Measurements from ENCODE around the gene EIF4G3. TPM values are rescaled to one million over a fixed set of nuclear protein-coding genes. Genes with fewer than 3 reads are reported as not detected.

Gene EIF4G3
- total and polyA plus RNA-seq, 10 of the 15 experiments (the other 5 are each of a cell fraction or from before 2014, with no cell fraction given): 7.4 to 45.1 (median 29.1) TPM

- H2AFZ ChIP-seq (ENCODE audit: control insufficient read depth, low read depth, low read length): no peak overlapping the region
- intact Hi-C loops (cut with micrococcal nuclease; ENCODE audit: unreplicated experiment): no loop called here
- ChIA-PET SMC1A (ENCODE audit: uncharacterized antibody, unreplicated experiment) (interaction anchor here (0.7 to 1.0 kb wide), 2 partner anchors 20 to 154 kb away, joined by 3 read pairs; no protein-coding TSS in a partner anchor), POLR2A (no interaction called here), RAD21 (ENCODE audit: unreplicated experiment) (no interaction called here), CTCF (interaction anchor here (0.6 to 2.6 kb wide), 3 partner anchors 12 to 122 kb away, joined by 3 to 10 read pairs (median 3); no protein-coding TSS in a partner anchor)
- 0 out of 2 replicates have a peak, but pooled peaks cover 2% of the 10 kb centered on the region for H3K79me2 ChIP-seq (ENCODE audit: control insufficient read depth, insufficient read depth, low read length)
- ATAC-seq: no peak
- FAIRE-seq: no peak
- no peaks in the 10 kb centered on the region for H3K27me3 ChIP-seq (replicated peaks in 1 of 2; ENCODE audit: control insufficient read depth in 2 of 2, insufficient read depth in 2 of 2, low read length in 1 of 2)
- H3K4me2 ChIP-seq (ENCODE audit: control insufficient read depth, insufficient read depth): no peak overlapping the region
- in situ Hi-C loops (cut with MboI): no loop called here
- TF ChIP-seq, protein P1, sequence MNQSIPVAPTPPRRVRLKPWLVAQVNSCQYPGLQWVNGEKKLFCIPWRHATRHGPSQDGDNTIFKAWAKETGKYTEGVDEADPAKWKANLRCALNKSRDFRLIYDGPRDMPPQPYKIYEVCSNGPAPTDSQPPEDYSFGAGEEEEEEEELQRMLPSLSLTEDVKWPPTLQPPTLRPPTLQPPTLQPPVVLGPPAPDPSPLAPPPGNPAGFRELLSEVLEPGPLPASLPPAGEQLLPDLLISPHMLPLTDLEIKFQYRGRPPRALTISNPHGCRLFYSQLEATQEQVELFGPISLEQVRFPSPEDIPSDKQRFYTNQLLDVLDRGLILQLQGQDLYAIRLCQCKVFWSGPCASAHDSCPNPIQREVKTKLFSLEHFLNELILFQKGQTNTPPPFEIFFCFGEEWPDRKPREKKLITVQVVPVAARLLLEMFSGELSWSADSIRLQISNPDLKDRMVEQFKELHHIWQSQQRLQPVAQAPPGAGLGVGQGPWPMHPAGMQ (IDR thresholded peaks at IDR 0.05; ENCODE audit: borderline replicate concordance): no peak
- no peak for TF ChIP-seq IRF4 (IDR thresholded peaks at IDR 0.05; ENCODE audit: low read depth, low read length)
- no peak for TF ChIP-seq NFYB (IDR thresholded peaks at IDR 0.05; ENCODE audit: insufficient read depth, low read depth, low read length)
- TF ChIP-seq, protein P2, sequence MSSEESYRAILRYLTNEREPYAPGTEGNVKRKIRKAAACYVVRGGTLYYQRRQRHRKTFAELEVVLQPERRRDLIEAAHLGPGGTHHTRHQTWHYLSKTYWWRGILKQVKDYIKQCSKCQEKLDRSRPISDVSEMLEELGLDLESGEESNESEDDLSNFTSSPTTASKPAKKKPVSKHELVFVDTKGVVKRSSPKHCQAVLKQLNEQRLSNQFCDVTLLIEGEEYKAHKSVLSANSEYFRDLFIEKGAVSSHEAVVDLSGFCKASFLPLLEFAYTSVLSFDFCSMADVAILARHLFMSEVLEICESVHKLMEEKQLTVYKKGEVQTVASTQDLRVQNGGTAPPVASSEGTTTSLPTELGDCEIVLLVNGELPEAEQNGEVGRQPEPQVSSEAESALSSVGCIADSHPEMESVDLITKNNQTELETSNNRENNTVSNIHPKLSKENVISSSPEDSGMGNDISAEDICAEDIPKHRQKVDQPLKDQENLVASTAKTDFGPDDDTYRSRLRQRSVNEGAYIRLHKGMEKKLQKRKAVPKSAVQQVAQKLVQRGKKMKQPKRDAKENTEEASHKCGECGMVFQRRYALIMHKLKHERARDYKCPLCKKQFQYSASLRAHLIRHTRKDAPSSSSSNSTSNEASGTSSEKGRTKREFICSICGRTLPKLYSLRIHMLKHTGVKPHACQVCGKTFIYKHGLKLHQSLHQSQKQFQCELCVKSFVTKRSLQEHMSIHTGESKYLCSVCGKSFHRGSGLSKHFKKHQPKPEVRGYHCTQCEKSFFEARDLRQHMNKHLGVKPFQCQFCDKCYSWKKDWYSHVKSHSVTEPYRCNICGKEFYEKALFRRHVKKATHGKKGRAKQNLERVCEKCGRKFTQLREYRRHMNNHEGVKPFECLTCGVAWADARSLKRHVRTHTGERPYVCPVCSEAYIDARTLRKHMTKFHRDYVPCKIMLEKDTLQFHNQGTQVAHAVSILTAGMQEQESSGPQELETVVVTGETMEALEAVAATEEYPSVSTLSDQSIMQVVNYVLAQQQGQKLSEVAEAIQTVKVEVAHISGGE (CRISPR knock-in tag; IDR thresholded peaks at IDR 0.05): no peak
- no peak for TF ChIP-seq FOXK2 (IDR thresholded peaks at IDR 0.05)
- TF ChIP-seq TCF3 (IDR thresholded peaks at IDR 0.05; ENCODE audit: borderline replicate concordance, insufficient read depth, low read depth, low read length): no peak
- no peak for TF ChIP-seq STAT3 (IDR thresholded peaks at IDR 0.05; ENCODE audit: low read depth, low read length)
- no peak for TF ChIP-seq BCL11A (IDR thresholded peaks at IDR 0.05; ENCODE audit: low read depth, low read length)
- TF ChIP-seq ZNF24 (IDR thresholded peaks at IDR 0.05): no peak
- no peak for TF ChIP-seq SMAD1 (IDR thresholded peaks at IDR 0.05; ENCODE audit: low read depth, partially characterized antibody)
- TF ChIP-seq ATF2 (IDR thresholded peaks at IDR 0.05; ENCODE audit: low read length): no peak
- no peak for TF ChIP-seq ZNF217 (IDR thresholded peaks at IDR 0.05)
- H3K9ac ChIP-seq (ENCODE audit: control insufficient read depth, insufficient read depth, low read length): no peak overlapping the region
- H4K20me1 ChIP-seq (ENCODE audit: control insufficient read depth, insufficient read depth): no peaks in the 10 kb centered on the region
- WGBS (ENCODE audit: insufficient coverage, insufficient replicate concordance, low lambda C conversion rate, missing lambda C conversion rate): 72% methylated on average over 3 of the region's 3 CpGs
- H3K27ac ChIP-seq (ENCODE audit: control insufficient read depth, insufficient read depth): no peak overlapping the region
- peaks cover 3% of the 10 kb centered on the region; the same call in 1 of the 2 replicates for H3K4me1 ChIP-seq (ENCODE audit: control insufficient read depth, insufficient read depth, low read length)
- H3K9me3 ChIP-seq (replicated peaks; ENCODE audit: control insufficient read depth, insufficient read depth, low read length): no peaks in the 10 kb centered on the region; the same call in 2 of the 3 replicates
- BruUV-seq (replicated peaks): no TSS peak
- no peak for DNase-seq (ENCODE audit: low read depth, low spot score)
- H3K4me3 ChIP-seq: no peak overlapping the region
- no peaks in the 10 kb centered on the region for H3K36me3 ChIP-seq (ENCODE audit: control insufficient read depth in 2 of 2, insufficient read depth in 2 of 2, low read length in 1 of 2)
These were observed 104.0 kb downstream of the EIF4G3 start for GRCh38 chr1:21072721-21073120.

All from GM12878 (cell line).